Astrocyte (in vitro differentiated cells and primary cell): ENCODE results near the gene IFNLR1. TPM values are rescaled to one million over a fixed set of nuclear protein-coding genes. Genes with fewer than 3 reads are reported as not detected.

Experiments used
- DNase-seq: peaks from one replicate; pipeline ENCODE4 v3.0.0-alpha.2; 2010; ENCODE audit warnings: low read depth
- FAIRE-seq: peaks from 2 replicates; lab custom pipeline; 2011; peaks lifted over from hg19 to GRCh38; lab: Jason Lieb, UNC
- H2AFZ ChIP-seq: 2 replicates; pipeline ENCODE4 v1.6.0; 2012; ENCODE audit warnings: low read depth, low read length, inconsistent platforms
- H3K27ac ChIP-seq: 2 replicates; pipeline ENCODE4 v1.5.1; 2011; ENCODE audit warnings: low read depth, low read length, inconsistent platforms
- H3K27me3 ChIP-seq: 2 replicates; pipeline ENCODE4 v1.6.0; 2011; ENCODE audit warnings: low read length, inconsistent platforms; ENCODE audit not compliant: insufficient read depth
- H3K36me3 ChIP-seq: 2 replicates; pipeline ENCODE4 v1.5.1; 2011; ENCODE audit warnings: low read length, inconsistent platforms; ENCODE audit not compliant: insufficient read depth
- H3K4me1 ChIP-seq: 2 replicates; pipeline ENCODE4 v1.5.1; 2011; ENCODE audit warnings: low read length, inconsistent platforms; ENCODE audit not compliant: insufficient read depth
- H3K4me2 ChIP-seq: 2 replicates; pipeline ENCODE4 v1.6.0; 2012; ENCODE audit warnings: low read length, inconsistent platforms
- H3K4me3 ChIP-seq: 2 replicates; pipeline ENCODE4 v1.5.1; 2011; ENCODE audit warnings: low read depth, mild to moderate bottlenecking, low read length, inconsistent platforms; ENCODE audit not compliant: insufficient read depth
- H3K79me2 ChIP-seq: 2 replicates; pipeline ENCODE4 v1.6.0; 2012; ENCODE audit warnings: mild to moderate bottlenecking, low read length, inconsistent platforms; ENCODE audit not compliant: insufficient read depth
- H3K9ac ChIP-seq: 2 replicates; pipeline ENCODE4 v1.6.0; 2012; ENCODE audit warnings: mild to moderate bottlenecking, low read length, inconsistent platforms
- H3K9me3 ChIP-seq: 2 replicates; pipeline ENCODE4 v1.5.1; 2012; ENCODE audit warnings: low read depth, mild to moderate bottlenecking, low read length, inconsistent platforms; ENCODE audit not compliant: insufficient read depth
- H4K20me1 ChIP-seq: 2 replicates; pipeline ENCODE4 v1.6.0; 2012; ENCODE audit warnings: low read length, inconsistent platforms; ENCODE audit not compliant: insufficient read depth
- H3K27ac Mint-ChIP-seq: one replicate; pipeline ENCODE4 v1.8.0; 2021; ENCODE audit warnings: mild to moderate bottlenecking, mixed read lengths; ENCODE audit not compliant: unreplicated experiment
- H3K27me3 Mint-ChIP-seq: one replicate; pipeline ENCODE4 v1.8.0; 2021; ENCODE audit warnings: low read depth, mixed read lengths; ENCODE audit not compliant: unreplicated experiment
- H3K36me3 Mint-ChIP-seq: one replicate; pipeline ENCODE4 v1.8.0; 2021; ENCODE audit warnings: low read depth, mixed read lengths; ENCODE audit not compliant: unreplicated experiment
- H3K4me1 Mint-ChIP-seq: one replicate; pipeline ENCODE4 v1.8.0; 2021; ENCODE audit warnings: low read depth, mixed read lengths; ENCODE audit not compliant: unreplicated experiment
- H3K4me3 Mint-ChIP-seq: one replicate; pipeline ENCODE4 v1.8.0; 2021; ENCODE audit warnings: mild to moderate bottlenecking, moderate library complexity, mixed read lengths; ENCODE audit not compliant: unreplicated experiment
- H3K9me3 Mint-ChIP-seq: one replicate; pipeline ENCODE4 v1.8.0; 2021; ENCODE audit warnings: mild to moderate bottlenecking, mixed read lengths; ENCODE audit not compliant: unreplicated experiment
- CTCF ChIP-seq: IDR thresholded peaks from 2 replicates; pipeline ENCODE4 v1.5.1; 2011; ENCODE audit warnings: low read depth, mild to moderate bottlenecking, inconsistent platforms, low read length, moderate library complexity; ENCODE audit not compliant: insufficient read depth
- EZH2 ChIP-seq: IDR thresholded peaks from 2 replicates; pipeline ENCODE4 v1.6.1; 2012; ENCODE audit warnings: mild to moderate bottlenecking, low read length, inconsistent platforms; ENCODE audit not compliant: insufficient read depth
- total RNA-seq: library from RNA; stranded (reverse); gene quantifications from 2 replicates; pipeline ENCODE4 v1.2.1, GENCODE V29; 2021

IFNLR1 gene
- total RNA-seq, 1 donor from 2014 or later = 1.5 TPM

- H3K79me2 ChIP-seq = no peaks in the 10 kb centered on the region
- H3K4me3 Mint-ChIP-seq = no peak overlapping the region
- H3K9me3 Mint-ChIP-seq = no peaks in the 10 kb centered on the region
- FAIRE-seq = no peak
- H3K4me3 ChIP-seq = no peak overlapping the region
- DNase-seq = no peak
- no peaks in the 10 kb centered on the region for H3K36me3 Mint-ChIP-seq
- H3K27ac Mint-ChIP-seq = no peak overlapping the region
- H3K4me2 ChIP-seq = no peak overlapping the region
- H3K9ac ChIP-seq = no peak overlapping the region
- peaks cover 15% of the 10 kb centered on the region for H3K27me3 ChIP-seq
- H3K9me3 ChIP-seq = no peaks in the 10 kb centered on the region
- no peaks in the 10 kb centered on the region for H3K27me3 Mint-ChIP-seq
- H3K4me1 Mint-ChIP-seq = no peaks in the 10 kb centered on the region
- H2AFZ ChIP-seq = no peak overlapping the region
- TF ChIP-seq CTCF (no peak), EZH2 (no peak)
- no peaks in the 10 kb centered on the region for H4K20me1 ChIP-seq
- no peaks in the 10 kb centered on the region for H3K4me1 ChIP-seq
- no peak overlapping the region for H3K27ac ChIP-seq
- H3K36me3 ChIP-seq = no peaks in the 10 kb centered on the region
These were observed 11.9 kb downstream of the IFNLR1 start for GRCh38 chr1:24175033-24175755.

- Mint-ChIP-seq H3K9me3 (no peaks in the 10 kb centered on the region), H3K4me3 (no peak overlapping the region), H3K36me3 (no peaks in the 10 kb centered on the region), H3K4me1 (no peaks in the 10 kb centered on the region), H3K27me3 (no peaks in the 10 kb centered on the region), H3K27ac (no peak overlapping the region)
- no peaks in the 10 kb centered on the region for H3K4me1 ChIP-seq
- H4K20me1 ChIP-seq = no peaks in the 10 kb centered on the region
- no peak overlapping the region for H3K9ac ChIP-seq
- H2AFZ ChIP-seq = no peak overlapping the region
- H3K4me3 ChIP-seq = no peak overlapping the region
- no peaks in the 10 kb centered on the region for H3K36me3 ChIP-seq
- DNase-seq (no peak), FAIRE-seq (no peak)
- TF ChIP-seq CTCF (no peak), EZH2 (no peak)
- peaks cover 15% of the 10 kb centered on the region for H3K27me3 ChIP-seq
- no peak overlapping the region for H3K27ac ChIP-seq
- H3K9me3 ChIP-seq = no peaks in the 10 kb centered on the region
- no peaks in the 10 kb centered on the region for H3K79me2 ChIP-seq
- H3K4me2 ChIP-seq = no peak overlapping the region
These were observed 13.2 kb downstream of the IFNLR1 start for GRCh38 chr1:24173638-24174575.
